Uterus (tissue), 4 donors: ENCODE results near the gene LETM1. TPM values are rescaled to one million over a fixed set of nuclear protein-coding genes. Genes with fewer than 3 reads are reported as not detected.

Experiments
- DNase-seq, 2 donors: peaks; one replicate each; pipeline ENCODE4 v3.0.0-alpha.2; 2019 to 2020
- H3K27ac ChIP-seq, 2 donors: fragments of 200-600 bp; sonication (generic); 1 replicate in 1 of 2; 2 replicates in 1 of 2; pipeline ENCODE4 v1.5.1; 2016 to 2018
- H3K27me3 ChIP-seq, 2 donors: fragments of 200-600 bp; sonication (generic); one replicate each; pipeline ENCODE4 v1.5.1; 2018 to 2019; ENCODE audit warnings: control low read depth in 1 of 2
- H3K36me3 ChIP-seq, 2 donors: fragments of 200-600 bp; sonication (generic); one replicate each; pipeline ENCODE4 v1.5.1; 2019; ENCODE audit warnings: control low read depth in 1 of 2
- H3K4me1 ChIP-seq, 2 donors: fragments of 200-600 bp; sonication (generic); one replicate each; pipeline ENCODE4 v1.5.1; 2018 to 2019; ENCODE audit warnings: control low read depth in 1 of 2
- H3K4me3 ChIP-seq, 2 donors: fragments of 200-600 bp; sonication (generic); 1 replicate in 1 of 2; 2 replicates in 1 of 2; pipeline ENCODE4 v1.5.1; 2018 to 2019; ENCODE audit warnings: mild to moderate bottlenecking in 1 of 2
- H3K9me3 ChIP-seq, 2 donors: fragments of 200-600 bp; sonication (generic); one replicate each; pipeline ENCODE4 v1.5.1; 2019; ENCODE audit warnings: control low read depth in 1 of 2
- CTCF ChIP-seq, 4 experiments: fragments of 200-600 bp in 2 of 4; fragments of 450-650 bp in 2 of 4; sonication (generic) in 2 of 4; IDR thresholded peaks; one replicate each; pipeline ENCODE4 v1.5.1; 2016 to 2019; ENCODE audit warnings: antibody characterized with exemption in 4 of 4, mild to moderate bottlenecking in 2 of 4, moderate library complexity in 1 of 4
- POLR2A ChIP-seq, 2 donors: fragments of 450-650 bp; IDR thresholded peaks; one replicate each; pipeline ENCODE4 v1.6.1; 2016; ENCODE audit warnings: antibody characterized with exemption in 2 of 2, mild to moderate bottlenecking in 1 of 2, moderate library complexity in 1 of 2
- intact Hi-C: fragments of 100-400 bp; cut with DNase I; formaldehyde crosslinking; loops from one replicate; pipeline ENCODE4 v1.15.1; 2023; ENCODE audit warnings: low total_unique reads
- total RNA-seq, 4 donors: library from RNA; depleted of rRNA in 3 of 4; stranded (reverse); fragments of >200 nt in 3 of 4; gene quantifications; one replicate each; pipeline versions ENCODE4 v1.1.0 to v1.2.4, GENCODE V29; 2014 to 2023
- donor health status: DM: yes; HTN: yes; CAD: no.

The LETM1 gene
- total RNA-seq, 4 donors from 2014 or later: 12.4 to 44.3 (median 31.3) TPM

DNA sequence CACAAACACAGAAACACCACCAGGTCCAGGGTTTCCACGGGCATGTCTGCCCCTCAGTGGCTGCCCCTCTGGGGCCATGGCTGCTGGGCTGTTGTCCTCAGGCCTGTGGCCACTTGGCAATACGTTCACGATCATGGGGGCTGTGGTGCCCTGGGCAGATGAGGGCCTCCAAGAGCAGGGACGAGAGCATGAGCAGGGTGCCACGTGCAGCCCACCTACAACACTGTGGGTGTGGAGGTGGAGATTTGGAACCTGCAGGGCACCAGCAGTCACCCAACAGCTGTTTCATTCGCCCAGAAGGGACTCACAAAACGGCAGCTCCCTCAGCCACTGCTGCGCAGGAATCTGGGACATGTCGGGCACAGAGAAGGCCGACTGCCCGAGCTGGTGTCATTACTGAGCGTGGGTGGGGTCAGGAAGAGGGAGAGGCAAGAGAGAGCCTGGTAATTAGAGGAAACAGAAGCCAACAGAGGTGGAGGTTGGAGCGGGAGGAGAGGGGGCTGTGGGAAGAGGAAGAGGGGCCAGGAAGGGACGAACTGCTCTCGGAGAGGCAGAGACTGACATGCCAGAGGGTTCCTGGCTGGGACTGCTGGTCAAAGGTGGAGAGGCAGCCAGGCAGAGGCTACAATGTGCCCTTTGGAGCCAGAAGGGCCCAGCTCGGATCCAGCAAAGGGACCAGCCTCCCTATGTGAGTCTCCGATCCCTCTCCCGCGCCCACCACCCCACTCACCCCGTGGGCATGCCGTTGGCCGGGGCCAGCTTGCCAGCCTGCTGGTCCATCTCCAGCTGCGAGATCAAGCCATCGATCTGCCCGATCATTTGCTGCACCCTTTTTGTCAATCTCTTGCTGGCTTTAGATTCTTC is 39.7 kb downstream of the LETM1 start:
- Histone ChIP-seq H3K9me3 (no peaks in the 10 kb centered on the region), H3K36me3 (no peaks in the 10 kb centered on the region), H3K27ac (no peak overlapping the region), H3K4me3 (no peak overlapping the region), H3K27me3 (no peaks in the 10 kb centered on the region), H3K4me1 (no peaks in the 10 kb centered on the region)
- intact Hi-C loops: no loop called here
- DNase-seq: no peak
- TF ChIP-seq POLR2A (IDR thresholded peaks at IDR 0.05) (no peak), CTCF (IDR thresholded peaks at IDR 0.05) (no peak)

DNA sequence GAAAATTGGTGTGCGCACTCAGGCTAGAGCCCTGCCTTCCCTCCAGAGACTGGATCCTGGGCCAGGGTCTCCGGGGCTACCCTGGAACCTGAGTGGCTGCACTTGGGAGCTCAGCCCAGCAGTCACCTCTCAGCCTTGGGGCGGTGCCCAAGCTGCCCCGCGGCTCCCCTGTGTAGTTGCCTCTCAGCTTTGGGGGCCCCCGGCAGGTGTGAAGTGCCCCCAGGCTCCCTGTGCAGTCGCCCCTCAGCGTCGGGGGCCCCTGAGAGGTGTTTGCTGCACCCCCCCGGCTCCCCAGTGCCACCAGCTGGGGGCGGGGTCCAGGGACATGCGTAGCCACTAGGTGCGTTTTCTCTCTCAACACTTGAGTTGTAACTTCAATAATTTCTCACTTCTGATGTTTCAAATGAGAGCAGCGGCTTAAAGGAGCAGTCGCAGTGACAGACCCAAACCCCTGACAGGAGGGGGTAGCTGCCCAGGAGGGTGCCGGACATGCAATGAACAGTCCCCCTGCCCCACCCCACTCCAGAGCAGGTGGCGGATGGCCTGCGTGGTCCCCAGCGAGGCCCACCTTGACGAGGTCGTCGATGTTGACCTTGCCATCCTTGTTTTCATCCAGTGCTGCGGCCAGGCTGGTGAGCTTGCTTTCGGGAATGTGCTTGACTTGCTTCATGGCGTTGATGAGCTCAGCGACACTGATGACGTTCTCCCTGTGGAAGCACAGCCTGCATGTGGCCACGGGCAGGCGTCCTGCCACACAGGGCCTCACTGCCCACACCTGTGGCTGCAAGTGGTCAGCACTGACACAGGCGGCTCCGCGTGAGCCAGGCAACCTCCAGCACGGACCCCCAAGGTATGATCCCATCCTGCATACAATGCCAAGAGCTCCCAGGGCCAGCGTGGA is 40.6 kb downstream of the LETM1 start:
- H3K36me3 ChIP-seq: no peaks in the 10 kb centered on the region
- no peaks in the 10 kb centered on the region for H3K4me1 ChIP-seq
- no peaks in the 10 kb centered on the region for H3K9me3 ChIP-seq
- H3K27ac ChIP-seq: no peak overlapping the region
- H3K27me3 ChIP-seq: no peaks in the 10 kb centered on the region
- no peak for DNase-seq
- TF ChIP-seq CTCF (IDR thresholded peaks at IDR 0.05) (no peak), POLR2A (IDR thresholded peaks at IDR 0.05) (no peak)
- no peak overlapping the region for H3K4me3 ChIP-seq
- intact Hi-C loops: no loop called here

DNA sequence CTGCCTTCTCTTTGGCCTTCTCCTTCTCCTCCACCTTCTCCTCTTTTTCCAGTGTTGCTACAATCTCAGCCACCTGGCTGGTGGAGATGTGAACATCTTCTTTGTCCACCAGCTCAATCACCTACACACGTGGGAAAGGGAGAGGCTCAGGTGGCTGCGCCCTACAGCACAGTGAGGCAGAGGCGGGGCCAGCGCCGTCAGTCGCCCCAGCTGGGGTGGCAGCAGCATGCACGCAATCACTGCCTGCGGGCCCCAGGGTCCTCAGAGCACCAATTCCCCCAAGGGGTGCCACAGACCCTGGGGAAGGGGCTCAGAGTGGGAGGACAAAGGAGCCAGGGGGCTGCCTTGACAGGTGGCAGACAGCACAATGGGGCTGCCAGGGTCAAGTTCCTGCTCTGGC is 41.5 kb downstream of the LETM1 start:
- intact Hi-C loops: no loop called here

GRCh38 chr4:1813915-1814314 is 42.0 kb downstream of the LETM1 start:
- DNase-seq: no peak
- TF ChIP-seq POLR2A (IDR thresholded peaks at IDR 0.05) (no peak), CTCF (IDR thresholded peaks at IDR 0.05) (no peak)
- no peaks in the 10 kb centered on the region for H3K27me3 ChIP-seq
- H3K27ac ChIP-seq: no peak overlapping the region
- intact Hi-C loops: no loop called here
- H3K9me3 ChIP-seq: no peaks in the 10 kb centered on the region
- H3K4me3 ChIP-seq: no peak overlapping the region
- no peaks in the 10 kb centered on the region for H3K36me3 ChIP-seq
- H3K4me1 ChIP-seq: no peaks in the 10 kb centered on the region

More for the DNA sequence above, 41.5 kb downstream of the LETM1 start:
- Histone ChIP-seq H3K4me1 (no peaks in the 10 kb centered on the region), H3K27ac (no peak overlapping the region), H3K9me3 (no peaks in the 10 kb centered on the region), H3K4me3 (no peak overlapping the region), H3K36me3 (no peaks in the 10 kb centered on the region), H3K27me3 (no peaks in the 10 kb centered on the region)
- no peak for DNase-seq
- TF ChIP-seq CTCF (IDR thresholded peaks at IDR 0.05) (no peak), POLR2A (IDR thresholded peaks at IDR 0.05) (no peak)

- Histone ChIP-seq H3K4me1 (no peaks in the 10 kb centered on the region), H3K36me3 (no peaks in the 10 kb centered on the region), H3K9me3 (no peaks in the 10 kb centered on the region), H3K27ac (no peak overlapping the region), H3K4me3 (no peak overlapping the region), H3K27me3 (no peaks in the 10 kb centered on the region)
- intact Hi-C loops: no loop called here
- no peak for DNase-seq
- TF ChIP-seq CTCF (IDR thresholded peaks at IDR 0.05) (no peak), POLR2A (IDR thresholded peaks at IDR 0.05) (no peak)
Observed at GRCh38 chr4:1813231-1813630, 42.7 kb downstream of the LETM1 start.
